Adipocyte (in vitro differentiated cells): ENCODE results near the gene KAT2B.

Experiments used
- DNase-seq: peaks from one replicate; pipeline ENCODE4 v3.0.0-alpha.2; 2015; ENCODE audit warnings: low read depth
- H3K27me3 ChIP-seq: replicated peaks from 2 replicates; pipeline ENCODE4 v1.7.0; 2013; ENCODE audit warnings: mild to moderate bottlenecking, low read length, moderate library complexity; ENCODE audit not compliant: control insufficient read depth, insufficient read depth
- H3K36me3 ChIP-seq: 2 replicates; pipeline ENCODE4 v1.7.0; 2013; ENCODE audit warnings: low read length, mild to moderate bottlenecking, moderate library complexity; ENCODE audit not compliant: control insufficient read depth, insufficient read depth, severe bottlenecking
- H3K4me1 ChIP-seq: 2 replicates; pipeline ENCODE4 v1.7.0; 2013; ENCODE audit warnings: mild to moderate bottlenecking, low read length, moderate library complexity; ENCODE audit not compliant: control insufficient read depth, insufficient read depth
- H3K4me3 ChIP-seq: 2 replicates; pipeline ENCODE4 v1.7.0; 2013; ENCODE audit warnings: mild to moderate bottlenecking, low read length, moderate library complexity
- H3K9ac ChIP-seq: 2 replicates; pipeline ENCODE4 v1.7.0; 2013; ENCODE audit warnings: mild to moderate bottlenecking, low read length, moderate library complexity
- H3K9me3 ChIP-seq: 2 replicates; pipeline ENCODE4 v1.7.0; 2013; ENCODE audit warnings: mild to moderate bottlenecking, low read length, moderate library complexity; ENCODE audit not compliant: control insufficient read depth

The KAT2B gene

DNA sequence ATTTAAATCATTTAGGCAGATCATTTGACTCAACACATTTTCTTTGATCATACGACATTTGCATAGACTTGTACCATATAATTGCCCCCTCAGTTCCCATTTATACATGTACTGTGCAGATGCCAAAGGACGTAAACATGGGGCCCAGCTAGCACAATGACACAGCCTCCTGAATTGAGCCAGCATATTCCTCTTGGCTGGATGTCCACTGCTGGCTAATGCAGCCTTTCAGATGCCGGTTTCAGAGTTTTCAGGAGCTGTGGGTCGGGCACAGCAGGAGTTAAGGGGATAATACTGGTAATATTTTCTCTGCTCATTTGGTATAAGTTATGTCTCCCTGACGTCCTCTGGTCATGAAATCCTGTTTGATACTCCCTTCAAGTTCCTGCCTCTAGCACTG is 39.4 kb downstream of the KAT2B start:
- Histone ChIP-seq H3K9ac (no peak overlapping the region), H3K27me3 (no peaks in the 10 kb centered on the region), H3K4me1 (peaks cover 2% of the 10 kb centered on the region), H3K4me3 (no peak overlapping the region), H3K36me3 (no peaks in the 10 kb centered on the region), H3K9me3 (no peaks in the 10 kb centered on the region)
- DNase-seq, result no peak

DNA sequence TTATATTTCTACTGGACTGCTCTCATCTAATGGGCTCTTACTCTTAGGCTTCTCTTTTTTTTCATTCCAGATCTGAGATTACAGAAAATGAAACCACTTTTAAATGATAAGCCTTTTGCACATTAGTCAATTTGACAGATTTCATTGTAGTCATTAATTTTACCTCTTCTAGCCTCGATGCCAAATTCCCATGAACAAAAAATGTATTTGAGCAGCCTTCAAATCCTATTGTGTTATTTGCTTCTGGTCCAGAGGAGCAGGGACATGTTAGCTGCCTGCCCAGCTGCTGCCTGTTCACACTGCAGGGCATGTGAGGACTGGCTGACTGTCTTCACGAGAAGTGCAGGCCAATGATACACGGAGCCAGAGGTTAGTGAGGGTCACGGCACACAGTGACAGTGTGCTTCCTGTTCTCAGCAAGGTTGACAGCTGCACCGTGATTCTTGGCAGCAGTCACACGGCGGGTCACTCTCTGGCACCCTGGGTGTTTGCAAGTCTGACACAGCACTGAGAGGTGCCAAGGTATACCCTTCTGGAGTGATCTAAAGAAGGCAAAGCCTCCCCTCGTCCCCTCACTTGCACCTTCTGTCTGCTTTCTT is 40.8 kb downstream of the KAT2B start:
- Histone ChIP-seq H3K36me3 (no peaks in the 10 kb centered on the region), H3K4me3 (no peak overlapping the region), H3K27me3 (no peaks in the 10 kb centered on the region), H3K9ac (no peak overlapping the region), H3K4me1 (no peaks in the 10 kb centered on the region), H3K9me3 (no peaks in the 10 kb centered on the region)
- no peak for DNase-seq

DNA sequence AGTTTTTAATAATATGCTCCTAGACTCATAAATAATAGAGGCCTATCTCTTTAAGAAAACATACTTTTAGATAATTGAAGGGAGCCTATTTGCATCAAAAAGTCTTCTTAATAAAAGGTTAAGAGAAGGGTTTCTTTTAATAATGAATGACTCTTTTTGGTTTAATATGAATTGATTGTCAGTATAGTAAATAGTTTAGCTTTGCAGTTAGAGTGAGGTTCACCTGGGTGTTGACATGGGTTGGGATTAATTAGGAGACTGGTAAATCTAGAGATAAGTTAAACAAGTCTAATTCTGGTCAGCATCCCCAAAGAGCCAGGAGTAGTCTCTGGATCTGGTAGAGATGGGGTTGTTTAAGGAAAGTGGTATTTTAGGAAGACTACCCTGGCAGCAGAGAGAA is 43.0 kb downstream of the KAT2B start:
- DNase-seq, result no peak
- Histone ChIP-seq H3K27me3 (no peaks in the 10 kb centered on the region), H3K4me1 (no peaks in the 10 kb centered on the region), H3K9me3 (no peaks in the 10 kb centered on the region), H3K4me3 (no peak overlapping the region), H3K36me3 (no peaks in the 10 kb centered on the region), H3K9ac (no peak overlapping the region)

DNA sequence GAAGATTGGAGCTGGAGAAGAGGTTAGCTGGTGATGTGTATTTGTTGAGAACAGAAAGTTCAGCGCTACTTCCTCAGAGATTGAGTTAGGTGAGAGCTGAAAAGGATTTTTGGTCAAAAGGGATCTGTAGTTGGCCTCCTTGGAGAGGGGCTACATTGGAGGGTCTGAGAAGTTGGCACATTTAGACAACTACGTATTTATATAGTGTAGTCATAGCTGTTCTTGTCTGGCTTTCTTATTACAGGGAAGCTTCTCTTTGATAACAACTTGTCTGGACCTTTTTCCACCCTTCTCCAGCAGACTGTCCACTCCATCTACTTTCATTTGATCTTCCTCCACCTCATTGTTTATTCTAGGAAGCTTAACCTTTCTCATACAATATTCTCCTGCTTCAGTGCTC is 43.7 kb downstream of the KAT2B start:
- no peaks in the 10 kb centered on the region for H3K9me3 ChIP-seq
- no peak for DNase-seq
- H3K27me3 ChIP-seq, result no peaks in the 10 kb centered on the region
- H3K9ac ChIP-seq, result no peak overlapping the region
- H3K4me3 ChIP-seq, result no peak overlapping the region
- H3K36me3 ChIP-seq, result no peaks in the 10 kb centered on the region
- H3K4me1 ChIP-seq, result no peaks in the 10 kb centered on the region

DNA sequence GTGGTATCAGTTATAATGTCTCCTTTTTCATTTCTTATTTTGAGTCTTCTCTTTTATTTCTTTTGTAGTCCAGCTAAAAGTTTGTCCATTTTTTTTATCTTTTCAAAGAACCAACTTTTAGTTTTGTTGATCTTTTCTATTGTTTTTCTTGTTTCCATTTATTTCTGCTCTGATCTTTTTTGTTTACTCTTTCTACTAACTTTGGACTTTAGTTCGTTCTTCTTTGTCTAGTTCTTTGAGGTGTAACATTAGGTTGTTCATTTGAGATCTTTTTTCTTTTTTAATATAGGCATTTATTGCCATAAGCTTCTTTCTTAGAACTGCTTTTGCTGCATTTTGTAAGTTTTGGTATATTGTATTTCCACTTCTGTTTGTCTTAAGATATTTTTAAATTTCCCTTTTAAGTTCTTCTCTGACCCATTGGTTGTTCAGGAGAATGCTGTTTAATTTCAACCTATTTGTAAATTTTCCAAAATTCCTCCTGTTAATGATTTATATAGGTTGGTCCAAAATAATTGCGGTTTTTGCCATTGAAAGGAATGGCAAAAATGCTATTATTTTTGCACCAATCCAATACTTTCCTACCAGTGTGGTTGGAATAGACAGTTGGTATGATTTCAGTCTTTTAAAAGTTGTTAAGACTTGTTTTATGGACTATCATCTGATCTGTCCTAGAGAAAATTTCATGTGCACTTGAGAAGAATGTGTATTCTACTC is 51.2 kb downstream of the KAT2B start:
- no peaks in the 10 kb centered on the region for H3K4me1 ChIP-seq

DNA sequence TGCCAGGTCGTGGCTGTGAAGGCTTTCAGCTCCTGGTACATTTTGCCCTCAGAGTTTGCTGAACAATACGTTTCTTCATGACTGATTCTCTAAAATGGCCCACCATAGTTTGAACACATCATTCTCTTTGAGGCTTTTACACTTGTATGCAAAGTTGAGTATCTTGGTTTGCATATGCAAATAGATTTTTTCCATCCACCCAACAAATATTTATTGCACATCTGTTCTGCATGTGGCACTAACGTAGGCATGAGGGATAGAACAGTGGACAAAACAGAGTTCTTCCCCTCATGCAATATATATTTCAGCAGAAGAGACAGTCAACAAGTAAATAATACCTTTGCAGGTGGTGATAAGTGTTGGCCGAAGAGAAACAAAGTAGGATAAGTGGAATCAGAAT is 55.2 kb downstream of the KAT2B start:
- no peak overlapping the region for H3K4me3 ChIP-seq
- H3K36me3 ChIP-seq, result no peaks in the 10 kb centered on the region
- H3K9ac ChIP-seq, result no peak overlapping the region
- no peaks in the 10 kb centered on the region for H3K4me1 ChIP-seq
- H3K9me3 ChIP-seq, result no peaks in the 10 kb centered on the region
- H3K27me3 ChIP-seq, result no peaks in the 10 kb centered on the region
- DNase-seq, result no peak

More for the DNA sequence above, 51.2 kb downstream of the KAT2B start:
- no peaks in the 10 kb centered on the region for H3K36me3 ChIP-seq
- no peak overlapping the region for H3K4me3 ChIP-seq
- no peak overlapping the region for H3K9ac ChIP-seq
- H3K9me3 ChIP-seq, result peaks cover 9% of the 10 kb centered on the region
- H3K27me3 ChIP-seq, result no peaks in the 10 kb centered on the region
- no peak for DNase-seq

DNA sequence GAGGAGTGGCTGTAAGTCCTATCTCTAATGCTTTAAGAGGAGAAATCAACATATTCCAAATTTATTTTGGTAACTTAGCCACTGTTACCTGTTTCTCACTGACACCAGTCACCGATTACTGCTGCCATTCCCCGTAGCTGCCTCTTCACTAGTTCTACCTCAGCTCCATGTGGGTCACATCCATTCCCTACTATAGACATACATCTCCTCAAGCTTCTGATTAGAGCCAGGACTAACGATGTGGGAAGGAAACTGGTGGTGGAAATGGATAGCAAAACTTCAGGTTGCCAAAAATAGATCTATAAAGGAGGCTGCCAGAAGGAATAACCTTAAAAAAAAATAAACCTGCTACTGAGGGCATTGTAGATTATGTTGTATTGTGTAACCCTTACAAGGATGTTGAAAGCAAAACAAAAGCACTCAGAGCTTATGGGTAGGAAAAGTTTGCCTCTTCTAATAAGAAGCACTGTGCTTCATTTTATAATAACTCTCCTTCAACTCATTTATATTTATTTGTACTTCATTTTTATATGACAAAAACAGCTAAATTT is 56.0 kb downstream of the KAT2B start:
- Histone ChIP-seq H3K4me1 (no peaks in the 10 kb centered on the region), H3K4me3 (no peak overlapping the region), H3K27me3 (no peaks in the 10 kb centered on the region), H3K9ac (no peak overlapping the region), H3K36me3 (no peaks in the 10 kb centered on the region), H3K9me3 (no peaks in the 10 kb centered on the region)
- peak; percentile 73 for DNase-seq

DNA sequence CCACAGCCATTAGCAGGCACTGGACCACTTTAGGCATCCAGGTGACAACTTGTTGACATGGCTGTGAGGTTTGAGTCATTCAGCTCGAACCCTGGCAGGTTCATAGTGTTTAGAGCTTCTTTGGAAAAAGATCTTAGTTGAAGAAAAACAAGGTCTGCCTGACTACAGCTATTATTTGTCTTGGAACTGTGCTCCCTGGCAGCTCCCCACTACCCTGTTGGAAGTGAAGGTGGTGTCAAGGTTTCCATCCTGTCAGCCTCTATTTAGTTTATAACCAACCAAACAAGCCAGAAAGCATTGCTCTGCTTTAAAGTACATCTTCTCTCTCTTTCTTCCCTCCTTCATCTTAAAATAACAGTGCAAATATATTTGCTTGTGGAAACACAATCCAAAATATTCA is 56.8 kb downstream of the KAT2B start:
- Histone ChIP-seq H3K27me3 (no peaks in the 10 kb centered on the region), H3K36me3 (no peaks in the 10 kb centered on the region), H3K4me3 (no peak overlapping the region), H3K9me3 (no peaks in the 10 kb centered on the region), H3K4me1 (no peaks in the 10 kb centered on the region), H3K9ac (no peak overlapping the region)
- no peak for DNase-seq

DNA sequence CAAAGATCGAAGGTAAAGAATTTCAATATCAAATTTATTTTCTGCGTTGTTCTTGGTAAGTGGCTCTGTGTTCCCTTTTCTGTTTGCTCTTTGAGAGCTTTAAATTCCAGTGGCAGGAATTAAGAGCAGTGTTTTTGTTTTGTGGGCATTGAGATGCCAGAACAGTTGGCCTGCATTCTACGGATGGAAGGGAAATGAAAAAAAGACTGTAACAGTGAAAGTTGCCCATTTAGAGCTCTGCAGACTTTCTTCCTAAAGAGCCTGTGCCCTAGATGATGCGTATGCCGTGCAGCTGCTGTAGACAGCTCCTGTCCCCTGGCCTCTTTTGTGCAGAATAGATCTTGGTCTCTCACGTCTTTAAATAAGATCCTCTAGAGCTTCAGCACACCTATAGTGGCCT is 58.8 kb downstream of the KAT2B start:
- H3K4me3 ChIP-seq, result no peak overlapping the region
- no peaks in the 10 kb centered on the region for H3K27me3 ChIP-seq
- no peaks in the 10 kb centered on the region for H3K4me1 ChIP-seq
- no peaks in the 10 kb centered on the region for H3K36me3 ChIP-seq
- peak; percentile 17 for DNase-seq
- H3K9me3 ChIP-seq, result no peaks in the 10 kb centered on the region
- H3K9ac ChIP-seq, result no peak overlapping the region

DNA sequence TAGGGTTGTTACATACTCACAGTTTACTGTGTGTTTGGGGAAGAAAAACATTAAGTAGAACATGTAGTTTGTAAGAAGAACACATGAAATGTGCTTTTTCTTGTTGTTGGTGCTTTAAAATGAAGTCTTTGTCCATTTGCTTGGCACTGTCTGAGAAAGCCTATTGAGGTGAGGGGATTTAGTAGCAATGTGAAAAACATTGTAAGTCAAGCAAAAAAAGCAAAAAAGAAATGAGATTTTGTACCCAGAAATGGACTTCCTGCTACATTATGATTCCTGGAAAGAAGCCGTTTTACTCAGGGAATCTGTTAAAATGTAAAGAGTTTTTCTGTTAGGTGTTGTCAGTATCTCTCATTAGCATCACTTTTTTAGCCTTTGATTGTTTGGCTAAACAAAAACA is 59.9 kb downstream of the KAT2B start:
- Histone ChIP-seq H3K36me3 (no peaks in the 10 kb centered on the region), H3K4me3 (no peak overlapping the region), H3K9ac (no peak overlapping the region), H3K9me3 (no peaks in the 10 kb centered on the region), H3K4me1 (no peaks in the 10 kb centered on the region), H3K27me3 (no peaks in the 10 kb centered on the region)
- DNase-seq, result no peak

DNA sequence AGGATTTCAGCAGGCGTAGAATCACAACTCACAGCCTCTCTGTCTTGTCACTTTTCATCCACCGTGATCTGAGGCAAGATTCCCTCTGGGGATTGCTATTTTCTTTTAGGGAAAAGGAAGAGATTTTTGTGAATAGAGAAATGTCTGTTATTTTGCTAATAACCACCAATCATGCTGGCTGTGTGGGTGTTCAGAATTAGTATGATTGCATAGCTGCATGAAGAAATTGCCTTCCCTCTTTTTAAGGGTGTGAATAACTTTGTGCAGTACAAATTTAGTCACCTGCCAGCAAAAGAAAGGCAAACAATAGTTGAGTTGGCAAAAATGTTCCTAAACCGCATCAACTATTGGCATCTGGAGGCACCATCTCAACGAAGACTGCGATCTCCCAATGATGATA is 60.8 kb downstream of the KAT2B start:
- no peak for DNase-seq
- Histone ChIP-seq H3K4me3 (no peak overlapping the region), H3K27me3 (no peaks in the 10 kb centered on the region), H3K9ac (no peak overlapping the region), H3K4me1 (no peaks in the 10 kb centered on the region), H3K36me3 (no peaks in the 10 kb centered on the region), H3K9me3 (no peaks in the 10 kb centered on the region)
